ENCODE results near the gene EPB41L4A. TPM values are rescaled to one million over a fixed set of nuclear protein-coding genes. Genes with fewer than 3 reads are reported as not detected.
"Not testable (repeated sequence)": the region's sequence is repeated elsewhere in the genome, so short reads cannot be mapped to it uniquely, and the experiment has no call there.

EPB41L4A gene
- total RNA-seq, 2 donors from 2014 or later = 0.27 TPM; not detected in 1

GRCh38 chr5:112379542-112380325 is 39.3 kb downstream of the EPB41L4A start:
- H3K36me3 Mint-ChIP-seq = no peaks in the 10 kb centered on the region
- H3K27ac Mint-ChIP-seq = no peak overlapping the region
- no peaks in the 10 kb centered on the region for H3K9me3 Mint-ChIP-seq
- no peak for DNase-seq (ENCODE audit: low spot score in 2 of 2)
- ATAC-seq = no peak

DNA sequence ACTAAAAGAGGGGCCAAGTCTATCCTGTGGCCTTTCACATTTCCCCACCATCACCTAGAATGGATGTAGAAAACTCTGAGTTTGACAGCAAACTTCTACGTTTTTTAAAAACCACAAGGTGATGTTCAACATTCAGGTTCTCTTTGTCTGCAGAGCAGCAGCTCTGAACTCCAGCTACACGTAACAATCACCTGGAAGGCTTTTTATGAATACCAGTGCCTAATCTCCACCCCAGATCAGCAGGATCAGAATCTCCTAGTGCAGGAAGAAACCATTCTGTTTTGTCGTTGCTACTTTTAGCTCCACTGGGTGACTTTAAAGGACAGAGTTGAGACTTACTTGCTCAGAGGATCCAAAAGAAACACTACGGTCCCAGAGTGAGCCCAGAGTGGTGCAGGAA is 44.3 kb downstream of the EPB41L4A start:
- Mint-ChIP-seq H3K27ac (no peak overlapping the region), H3K36me3 (no peaks in the 10 kb centered on the region), H3K9me3 (no peaks in the 10 kb centered on the region)
- no peak for ATAC-seq
- DNase-seq (ENCODE audit: low spot score in 2 of 2) = no peak

- no peaks in the 10 kb centered on the region for H3K9me3 Mint-ChIP-seq
Observed at GRCh38 chr5:112374356-112374755, 44.7 kb downstream of the EPB41L4A start.

GRCh38 chr5:112373885-112374284 is 45.2 kb downstream of the EPB41L4A start:
- ATAC-seq (no peak), DNase-seq (ENCODE audit: low spot score in 2 of 2) (no peak)
- H3K36me3 Mint-ChIP-seq = no peaks in the 10 kb centered on the region
- H3K9me3 Mint-ChIP-seq = no peaks in the 10 kb centered on the region
- no peak overlapping the region for H3K27ac Mint-ChIP-seq

More at GRCh38 chr5:112374356-112374755, 44.7 kb downstream of the EPB41L4A start:
- ATAC-seq (no peak), DNase-seq (ENCODE audit: low spot score in 2 of 2) (no peak)
- Mint-ChIP-seq H3K27ac (no peak overlapping the region), H3K36me3 (no peaks in the 10 kb centered on the region)

DNA sequence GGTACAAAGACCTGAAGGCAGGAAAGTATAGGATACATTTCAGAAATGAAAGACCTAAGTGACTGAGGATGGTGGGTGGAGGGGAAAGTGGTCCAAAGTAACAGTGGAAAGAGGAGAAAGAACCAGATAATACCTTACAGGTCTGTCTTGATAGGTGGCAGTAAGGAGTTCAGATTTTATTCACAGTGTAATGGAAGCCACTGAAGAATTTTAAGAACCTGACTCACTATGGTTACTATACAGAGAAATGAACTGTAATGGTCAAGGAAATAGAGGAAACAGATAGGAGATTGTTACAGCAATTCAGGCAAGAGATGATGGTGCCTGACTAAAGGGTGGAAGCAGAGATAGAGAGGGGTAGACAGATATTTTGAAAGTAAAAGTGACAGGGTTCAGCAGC is 46.5 kb downstream of the EPB41L4A start:
- DNase-seq (ENCODE audit: low spot score in 2 of 2) = no peak
- no peak for ATAC-seq
- Mint-ChIP-seq H3K27ac (no peak overlapping the region), H3K36me3 (no peaks in the 10 kb centered on the region), H3K9me3 (no peaks in the 10 kb centered on the region)

DNA sequence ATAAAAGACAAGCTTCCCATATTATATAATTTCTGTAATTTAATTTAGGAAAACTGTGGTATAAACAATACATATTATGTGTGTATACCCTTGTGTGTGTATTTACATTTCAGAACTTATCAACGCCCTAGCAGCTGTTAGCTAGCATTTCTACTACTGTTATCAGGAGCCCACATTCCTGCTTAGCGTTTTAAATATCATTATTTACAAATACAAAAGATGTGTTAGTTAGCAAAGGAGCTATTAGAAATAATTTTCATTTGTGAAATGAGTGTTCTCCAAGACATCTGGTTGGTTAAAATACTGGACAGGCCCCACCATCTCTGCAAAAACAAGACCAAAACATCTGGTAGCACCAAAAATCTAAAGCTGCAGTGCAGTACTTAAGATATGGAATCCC is 48.0 kb downstream of the EPB41L4A start:
- no peak for DNase-seq (ENCODE audit: low spot score in 2 of 2)
- ATAC-seq = no peak
- Mint-ChIP-seq H3K9me3 (no peaks in the 10 kb centered on the region), H3K36me3 (no peaks in the 10 kb centered on the region), H3K27ac (no peak overlapping the region)

- DNase-seq (ENCODE audit: low spot score in 2 of 2) (no peak), ATAC-seq (no peak)
- no peaks in the 10 kb centered on the region for H3K36me3 Mint-ChIP-seq
- H3K9me3 Mint-ChIP-seq = no peaks in the 10 kb centered on the region
- H3K27ac Mint-ChIP-seq = no peak overlapping the region
Observed at GRCh38 chr5:112367400-112367799, 51.7 kb downstream of the EPB41L4A start.

DNA sequence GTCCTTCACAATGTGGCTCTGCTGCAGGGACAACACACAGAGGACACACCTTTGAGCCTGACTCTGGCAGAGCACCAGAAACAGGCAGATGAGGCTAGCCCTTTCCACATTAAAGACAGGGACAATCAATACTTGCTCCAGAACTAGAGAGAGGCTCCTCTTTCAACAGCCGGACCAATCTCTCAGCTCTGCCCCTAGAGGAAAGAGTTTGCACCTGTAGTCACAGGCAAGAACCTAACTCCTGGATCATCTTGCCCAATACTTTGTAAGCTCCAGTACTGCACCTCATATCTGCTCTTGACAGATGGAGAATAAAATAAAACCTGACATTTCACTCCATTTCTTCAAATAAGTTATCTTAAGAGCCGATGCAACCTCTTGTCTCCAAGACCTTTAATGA is 52.1 kb downstream of the EPB41L4A start:
- ATAC-seq (no peak), DNase-seq (ENCODE audit: low spot score in 2 of 2) (no peak)
- H3K9me3 Mint-ChIP-seq = no peaks in the 10 kb centered on the region

DNA sequence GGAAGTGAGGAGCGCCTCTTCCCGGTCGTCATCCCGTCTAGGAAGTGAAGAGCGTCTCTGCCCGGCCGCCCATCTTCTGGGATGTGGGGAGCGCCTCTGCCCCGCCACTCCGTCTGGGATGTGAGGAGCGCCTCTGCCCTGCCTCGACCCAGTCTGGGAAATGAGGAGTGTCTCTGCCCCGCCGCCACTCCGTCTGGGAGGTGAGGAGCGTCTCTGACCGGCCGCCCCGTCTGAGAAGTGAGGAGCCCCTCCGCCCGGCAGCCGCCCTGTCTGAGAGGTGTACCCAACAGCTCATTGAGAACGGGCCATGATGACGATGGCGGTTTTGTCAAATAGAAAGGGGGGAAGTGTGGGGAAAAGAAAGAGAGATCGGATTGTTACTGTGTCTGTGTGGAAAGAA is 58.3 kb downstream of the EPB41L4A start:
- not testable (repeated sequence) for H3K9me3 Mint-ChIP-seq; H3K27ac Mint-ChIP-seq; H3K36me3 Mint-ChIP-seq; ATAC-seq; DNase-seq (ENCODE audit: low spot score in 2 of 2)

More for the DNA sequence above, 52.1 kb downstream of the EPB41L4A start:
- H3K36me3 Mint-ChIP-seq = no peaks in the 10 kb centered on the region
- H3K27ac Mint-ChIP-seq = no peak overlapping the region

DNA sequence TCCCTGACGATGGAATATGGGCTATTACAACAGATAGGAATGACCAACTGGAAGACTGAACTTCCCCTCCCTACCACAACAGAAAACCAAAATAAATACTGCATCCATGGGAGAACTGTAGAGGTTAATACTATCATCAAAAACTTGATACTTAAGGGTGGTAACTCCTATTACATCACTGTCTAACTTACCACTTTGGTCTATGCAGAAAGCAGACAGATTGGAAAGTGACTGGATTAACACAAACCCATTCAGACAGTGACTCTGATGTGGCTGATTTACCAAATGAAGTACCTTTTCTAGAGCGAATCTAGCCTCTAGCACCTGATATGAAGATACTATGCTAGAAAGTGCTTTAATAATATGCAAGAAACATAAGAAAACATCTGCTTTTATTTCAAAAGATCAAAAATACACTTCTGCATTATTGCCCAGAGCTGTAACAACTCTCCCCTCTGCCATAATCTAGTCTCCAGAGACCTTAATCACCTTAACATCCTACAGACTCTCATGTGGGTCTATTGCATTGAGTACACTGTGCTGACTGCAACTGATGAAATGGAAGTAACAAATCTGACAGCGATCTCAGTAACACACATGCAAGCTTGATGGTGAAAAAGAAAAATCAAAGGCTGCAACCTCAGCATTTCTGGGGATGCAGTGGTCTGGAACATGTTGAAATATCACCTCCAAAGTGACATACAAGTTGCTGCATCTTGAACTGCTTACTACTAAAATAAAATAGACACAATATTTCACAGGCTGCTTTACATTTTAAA is 62.7 kb downstream of the EPB41L4A start:
- Mint-ChIP-seq H3K27ac (no peak overlapping the region), H3K36me3 (peaks cover 0 to 4% of the 10 kb centered on the region in 2 donors), H3K9me3 (peaks cover 0 to 5% of the 10 kb centered on the region in 2 donors)
- ATAC-seq = no peak
- no peak for DNase-seq (ENCODE audit: low spot score in 2 of 2)

DNA sequence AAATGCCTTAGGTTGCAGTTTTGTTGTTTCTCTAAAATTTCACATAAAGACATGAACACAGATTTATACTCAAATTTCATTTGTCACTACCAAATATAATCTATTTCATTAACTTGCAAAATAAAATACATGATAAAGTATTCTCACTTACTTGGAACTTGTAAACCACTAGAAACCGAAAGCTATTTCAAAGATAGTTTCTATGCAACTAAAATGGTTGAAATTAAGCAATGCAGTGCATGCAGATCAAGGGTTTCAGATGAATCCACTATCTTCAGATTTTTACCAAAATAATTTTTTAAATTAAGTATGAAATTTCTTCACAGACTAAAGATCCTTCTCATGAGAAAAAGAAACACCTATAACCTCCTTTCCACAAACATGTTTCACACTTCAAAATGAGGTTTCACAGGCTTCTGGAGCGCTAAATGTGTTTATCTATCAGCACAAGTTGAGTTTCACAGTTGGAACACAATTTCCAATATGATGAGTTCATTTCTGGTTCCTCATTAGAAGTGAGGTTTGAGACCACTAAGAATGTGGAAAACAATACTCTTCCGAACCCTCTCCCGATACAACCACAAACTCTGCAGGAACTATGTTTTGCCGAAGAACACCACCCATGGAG is 63.9 kb downstream of the EPB41L4A start:
- peaks cover 0 to 5% of the 10 kb centered on the region in 2 donors for H3K9me3 Mint-ChIP-seq
- no peak overlapping the region for H3K27ac Mint-ChIP-seq
- DNase-seq (ENCODE audit: low spot score in 2 of 2) = no peak
- peaks cover 0 to 4% of the 10 kb centered on the region in 2 donors for H3K36me3 Mint-ChIP-seq
- no peak for ATAC-seq

- H3K36me3 Mint-ChIP-seq = peaks cover 0 to 4% of the 10 kb centered on the region in 2 donors
- no peak for ATAC-seq
- DNase-seq (ENCODE audit: low spot score in 2 of 2) = no peak
- H3K9me3 Mint-ChIP-seq = peaks cover 0 to 5% of the 10 kb centered on the region in 2 donors
- no peak overlapping the region for H3K27ac Mint-ChIP-seq
Observed at GRCh38 chr5:112353678-112354077, 65.4 kb downstream of the EPB41L4A start.

DNA sequence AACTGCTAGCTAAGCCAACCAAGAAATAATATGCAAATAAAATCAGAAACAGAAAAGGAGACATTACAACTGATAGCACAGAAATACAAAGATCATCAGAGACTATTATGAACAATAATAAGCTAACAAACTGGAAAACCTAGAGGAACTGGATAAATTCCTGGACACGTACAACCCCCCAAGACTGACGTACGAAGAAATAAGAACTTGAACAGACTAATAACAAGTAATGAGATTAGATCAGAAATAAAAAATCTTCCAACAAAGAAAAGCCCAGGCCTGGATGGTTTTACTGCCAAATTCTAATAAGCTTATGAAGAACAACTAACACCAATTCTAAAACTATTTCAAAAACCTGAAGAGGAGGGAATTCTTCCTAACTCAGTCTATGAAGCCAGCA is 67.9 kb downstream of the EPB41L4A start:
- H3K36me3 Mint-ChIP-seq = peaks cover 0 to 4% of the 10 kb centered on the region in 2 donors
- ATAC-seq (no peak), DNase-seq (ENCODE audit: low spot score in 2 of 2) (no peak)
- no peak overlapping the region for H3K27ac Mint-ChIP-seq
- peaks cover 0 to 5% of the 10 kb centered on the region in 2 donors for H3K9me3 Mint-ChIP-seq

DNA sequence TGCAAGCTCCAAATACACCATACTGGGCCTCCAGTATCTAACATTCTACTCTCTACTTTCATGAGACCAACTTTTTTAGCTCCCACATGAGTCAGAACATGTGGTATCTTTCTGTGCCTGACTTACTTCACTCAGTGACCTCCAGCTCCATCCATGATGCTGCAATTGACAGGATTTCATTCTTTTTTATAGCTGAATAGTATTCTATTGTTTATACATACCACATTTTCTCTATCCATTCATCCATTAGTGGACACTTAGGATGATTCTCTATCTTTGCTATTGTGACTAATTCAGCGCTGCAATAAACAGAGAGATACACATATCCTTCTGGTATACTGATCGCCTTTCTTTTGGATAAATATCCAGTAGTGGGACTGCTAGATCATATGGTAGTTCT is 68.5 kb downstream of the EPB41L4A start:
- Mint-ChIP-seq H3K36me3 (peaks cover 0 to 4% of the 10 kb centered on the region in 2 donors), H3K27ac (no peak overlapping the region), H3K9me3 (peaks cover 0 to 5% of the 10 kb centered on the region in 2 donors)
- ATAC-seq (no peak), DNase-seq (ENCODE audit: low spot score in 2 of 2) (no peak)

- Mint-ChIP-seq H3K36me3 (peaks cover 0 to 4% of the 10 kb centered on the region in 2 donors), H3K9me3 (peaks cover 0 to 5% of the 10 kb centered on the region in 2 donors), H3K27ac (no peak overlapping the region)
- no peak for ATAC-seq
- DNase-seq (ENCODE audit: low spot score in 2 of 2) = no peak
Observed at GRCh38 chr5:112349371-112349770, 69.7 kb downstream of the EPB41L4A start.

- Mint-ChIP-seq H3K27ac (no peak overlapping the region), H3K9me3 (peaks cover 0 to 5% of the 10 kb centered on the region in 2 donors), H3K36me3 (peaks cover 0 to 4% of the 10 kb centered on the region in 2 donors)
- DNase-seq (ENCODE audit: low spot score in 2 of 2) (no peak), ATAC-seq (no peak)
Observed at GRCh38 chr5:112348915-112349314, 70.2 kb downstream of the EPB41L4A start.

GRCh38 chr5:112348387-112348786 is 70.7 kb downstream of the EPB41L4A start:
- peaks cover 0 to 5% of the 10 kb centered on the region in 2 donors for H3K9me3 Mint-ChIP-seq
- H3K36me3 Mint-ChIP-seq = peaks cover 0 to 4% of the 10 kb centered on the region in 2 donors
- ATAC-seq (no peak), DNase-seq (ENCODE audit: low spot score in 2 of 2) (no peak)
- no peak overlapping the region for H3K27ac Mint-ChIP-seq

All from activated naive CD4-positive, alpha-beta T cell treated with anti-CD3 and anti-CD28 coated beads, Interleukin-2, amount 50 U/mL, for 72 hours (primary cell).